ENCODE measurements around the gene FASLG.

The FASLG gene

DNA sequence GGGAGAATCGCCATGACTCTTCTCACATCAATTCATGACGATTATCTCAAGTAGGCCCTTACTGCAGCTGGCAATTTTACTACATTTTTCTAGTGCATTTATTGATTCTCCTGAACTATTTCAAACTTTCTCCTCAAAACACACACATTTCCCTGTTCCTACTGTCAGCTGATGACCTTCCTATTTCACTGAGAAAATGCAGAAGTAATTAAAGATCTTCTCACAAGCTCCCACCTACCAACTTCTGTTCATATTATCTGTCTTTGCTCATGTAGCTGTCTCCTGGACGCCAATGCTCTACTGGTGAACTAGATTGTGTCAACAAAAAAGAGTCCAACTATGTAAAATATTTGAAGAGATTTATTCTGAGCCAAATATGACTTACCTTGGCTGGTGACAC is 36.4 kb upstream of the FASLG start:
- TF ChIP-seq, protein P1, sequence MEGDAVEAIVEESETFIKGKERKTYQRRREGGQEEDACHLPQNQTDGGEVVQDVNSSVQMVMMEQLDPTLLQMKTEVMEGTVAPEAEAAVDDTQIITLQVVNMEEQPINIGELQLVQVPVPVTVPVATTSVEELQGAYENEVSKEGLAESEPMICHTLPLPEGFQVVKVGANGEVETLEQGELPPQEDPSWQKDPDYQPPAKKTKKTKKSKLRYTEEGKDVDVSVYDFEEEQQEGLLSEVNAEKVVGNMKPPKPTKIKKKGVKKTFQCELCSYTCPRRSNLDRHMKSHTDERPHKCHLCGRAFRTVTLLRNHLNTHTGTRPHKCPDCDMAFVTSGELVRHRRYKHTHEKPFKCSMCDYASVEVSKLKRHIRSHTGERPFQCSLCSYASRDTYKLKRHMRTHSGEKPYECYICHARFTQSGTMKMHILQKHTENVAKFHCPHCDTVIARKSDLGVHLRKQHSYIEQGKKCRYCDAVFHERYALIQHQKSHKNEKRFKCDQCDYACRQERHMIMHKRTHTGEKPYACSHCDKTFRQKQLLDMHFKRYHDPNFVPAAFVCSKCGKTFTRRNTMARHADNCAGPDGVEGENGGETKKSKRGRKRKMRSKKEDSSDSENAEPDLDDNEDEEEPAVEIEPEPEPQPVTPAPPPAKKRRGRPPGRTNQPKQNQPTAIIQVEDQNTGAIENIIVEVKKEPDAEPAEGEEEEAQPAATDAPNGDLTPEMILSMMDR (IDR thresholded peaks at IDR 0.05; ENCODE audit: insufficient read depth, missing control alignments), result no peak
- DNase-seq (ENCODE audit: insufficient read length, low spot score) (no peak), FAIRE-seq (no peak)

DNA sequence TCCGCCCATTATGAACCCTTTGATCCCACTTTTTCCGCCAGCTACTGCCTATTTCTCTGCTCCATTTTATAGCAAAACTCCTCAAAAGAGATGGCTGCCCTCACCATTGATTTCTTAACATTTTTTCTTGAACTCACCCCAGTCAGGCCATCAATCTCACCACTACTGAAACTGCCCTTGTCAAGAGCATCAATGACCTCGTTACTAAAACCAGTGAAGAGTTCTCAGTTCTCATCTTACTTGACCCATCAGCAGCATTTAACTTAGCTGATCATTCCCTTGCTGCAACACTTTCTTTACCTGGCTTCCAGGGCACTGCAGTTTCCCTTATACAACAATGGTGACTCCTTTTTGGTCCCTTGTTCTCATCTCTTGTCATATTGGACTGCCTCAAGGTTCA is 35.2 kb upstream of the FASLG start:
- TF ChIP-seq, protein P1 (IDR thresholded peaks at IDR 0.05; ENCODE audit: insufficient read depth, missing control alignments), result no peak
- FAIRE-seq (no peak), DNase-seq (ENCODE audit: insufficient read length, low spot score) (no peak)

DNA sequence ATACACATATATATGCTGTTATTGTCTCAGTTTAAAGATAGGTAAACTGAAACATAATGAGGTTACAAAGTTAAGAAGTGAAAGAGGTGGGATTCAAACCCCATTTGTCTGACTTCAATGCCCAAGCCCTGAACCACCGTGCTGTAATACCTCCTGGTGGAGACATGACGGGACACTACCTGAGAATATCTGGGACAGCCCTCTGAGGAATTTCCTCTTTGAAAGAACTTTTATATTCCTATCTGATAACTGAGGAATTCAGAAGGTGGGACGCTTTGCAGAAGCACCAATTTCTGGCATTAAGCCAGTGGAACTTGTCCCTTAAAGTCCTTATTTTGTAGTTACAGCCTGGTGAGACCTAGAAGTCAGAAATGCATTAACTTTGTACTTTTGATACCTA is 32.1 kb upstream of the FASLG start:
- DNase-seq (ENCODE audit: insufficient read length, low spot score) (no peak), FAIRE-seq (no peak)
- TF ChIP-seq, protein P1 (IDR thresholded peaks at IDR 0.05; ENCODE audit: insufficient read depth, missing control alignments), result no peak

DNA sequence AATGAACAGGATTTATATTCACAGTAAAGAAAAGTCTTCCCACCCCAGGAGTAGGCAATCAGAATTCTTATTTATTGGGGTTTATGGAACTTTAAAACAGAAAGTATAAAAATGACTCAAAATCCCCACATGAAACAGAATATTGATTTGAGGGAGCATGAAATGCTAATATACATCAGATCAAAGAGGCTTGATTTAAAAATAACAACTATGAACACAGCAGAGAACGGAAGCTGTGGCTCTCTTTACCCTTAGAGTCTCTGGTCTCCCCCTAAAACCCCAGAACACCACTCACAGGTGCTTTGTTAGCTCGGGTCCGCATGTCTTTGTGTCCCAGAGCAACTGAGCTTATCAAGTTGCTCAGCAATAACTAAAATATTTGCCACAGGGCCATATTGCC is 31.2 kb upstream of the FASLG start:
- FAIRE-seq (no peak), DNase-seq (ENCODE audit: insufficient read length, low spot score) (no peak)
- TF ChIP-seq, protein P1 (IDR thresholded peaks at IDR 0.05; ENCODE audit: insufficient read depth, missing control alignments), result no peak

DNA sequence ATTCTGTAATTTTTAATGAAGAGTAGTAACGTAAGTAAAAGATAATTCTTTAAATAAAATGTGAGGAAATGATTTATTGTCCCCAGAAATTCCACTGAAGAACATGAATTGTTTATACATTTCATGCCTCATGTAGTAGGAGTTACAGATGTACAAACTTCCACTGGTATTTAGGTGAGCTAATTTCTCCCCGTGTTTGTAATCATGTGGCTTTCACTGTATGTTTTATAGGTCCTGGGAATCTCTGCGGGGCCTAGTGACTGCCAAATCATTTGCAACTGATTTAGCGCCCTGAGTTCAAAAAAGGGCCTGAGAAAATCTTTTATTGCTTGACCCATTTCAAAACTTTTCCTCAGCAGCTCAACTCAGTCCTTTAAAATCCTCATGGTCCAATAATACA is 30.5 kb upstream of the FASLG start:
- TF ChIP-seq, protein P1 (IDR thresholded peaks at IDR 0.05; ENCODE audit: insufficient read depth, missing control alignments), result no peak
- DNase-seq (ENCODE audit: insufficient read length, low spot score) (no peak), FAIRE-seq (no peak)

DNA sequence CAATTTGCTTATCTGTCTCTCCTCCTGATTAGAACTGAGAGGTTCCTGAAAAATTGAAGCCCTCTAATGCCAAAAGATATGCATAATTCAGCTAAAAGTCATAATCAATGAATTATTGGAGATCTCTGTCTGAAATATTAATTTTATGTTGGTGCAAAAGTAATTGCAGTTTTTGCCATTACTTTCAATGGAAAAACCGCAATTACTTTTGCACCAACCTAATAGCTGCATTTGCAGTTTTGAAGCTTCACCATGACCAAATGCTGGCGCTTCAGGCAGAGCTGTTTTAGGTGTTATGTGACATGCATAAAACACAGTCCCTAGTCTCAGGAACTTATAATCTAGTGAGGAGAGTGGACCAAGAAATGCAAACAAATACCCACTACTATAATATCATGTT is 29.7 kb upstream of the FASLG start:
- no peak for FAIRE-seq
- TF ChIP-seq, protein P1 (IDR thresholded peaks at IDR 0.05; ENCODE audit: insufficient read depth, missing control alignments), result no peak
- DNase-seq (ENCODE audit: insufficient read length, low spot score), result no peak

DNA sequence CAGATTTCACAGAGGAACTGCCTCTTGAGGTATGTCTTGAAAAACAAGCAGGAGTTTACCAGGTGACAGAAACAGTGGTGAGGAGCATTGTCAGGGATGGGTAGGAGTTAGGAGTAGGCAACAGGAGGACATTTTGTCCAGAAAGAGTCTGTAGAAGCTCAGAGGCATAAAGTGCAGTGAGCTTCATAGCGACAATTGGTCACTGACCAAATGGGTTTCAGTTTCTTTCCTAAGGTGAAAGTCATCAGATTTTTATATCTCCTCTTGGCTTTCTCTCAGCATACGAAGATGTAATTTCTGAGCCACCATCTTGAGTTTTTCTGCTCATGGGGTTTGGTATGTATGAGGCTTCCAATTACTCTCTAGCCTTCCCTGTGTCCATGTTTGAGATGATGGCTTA is 29.3 kb upstream of the FASLG start:
- TF ChIP-seq, protein P1 (IDR thresholded peaks at IDR 0.05; ENCODE audit: insufficient read depth, missing control alignments), result no peak
- DNase-seq (ENCODE audit: insufficient read length, low spot score) (no peak), FAIRE-seq (no peak)
